T-helper 2 cell treated with Interferon-gamma antibody and Interleukin-4, amounts not matched to agents 5 μg/mL and 100 μg/mL, for 36 hours (primary cell): ENCODE data around the gene KIF1C.

Source experiments
- DNase-seq: peaks from one replicate; pipeline ENCODE4 v3.0.0; 2021; ENCODE audit warnings: low spot score
- H3K27ac Mint-ChIP-seq: one replicate; pipeline ENCODE4 v1.8.0; 2021; ENCODE audit warnings: mild to moderate bottlenecking, mixed read lengths
- H3K27me3 Mint-ChIP-seq: one replicate; pipeline ENCODE4 v1.8.0; 2021; ENCODE audit warnings: low read depth, mixed read lengths
- H3K36me3 Mint-ChIP-seq: one replicate; pipeline ENCODE4 v1.8.0; 2021; ENCODE audit warnings: low read depth, mixed read lengths
- H3K4me1 Mint-ChIP-seq: one replicate; pipeline ENCODE4 v1.8.0; 2021; ENCODE audit warnings: low read depth, mixed read lengths
- H3K4me3 Mint-ChIP-seq: one replicate; pipeline ENCODE4 v1.8.0; 2022; ENCODE audit warnings: mild to moderate bottlenecking, moderate library complexity, mixed read lengths
- H3K9me3 Mint-ChIP-seq: one replicate; pipeline ENCODE4 v1.8.0; 2021; ENCODE audit warnings: mixed read lengths

KIF1C gene

GRCh38 chr17:4997302-4998026 lies at the start of gene KIF1C, which contains the start of gene INCA1:
KIF1C (plus strand) TSS chr17:4997950; CDS start chr17:5000247, 2,297 bp downstream.
INCA1 (minus strand) TSS chr17:4997522; CDS start chr17:4994437, 3,085 bp downstream.
- no peaks in the 10 kb centered on the region for H3K27me3 Mint-ChIP-seq
- peaks cover 18% of the 10 kb centered on the region for H3K4me1 Mint-ChIP-seq
- peaks cover 11% of the 10 kb centered on the region for H3K36me3 Mint-ChIP-seq
- H3K4me3 Mint-ChIP-seq, result peak within 1 kb of the TSS; percentile 89
- peak; percentile 90 for DNase-seq
- peak within 1 kb of the TSS; percentile 72 for H3K27ac Mint-ChIP-seq
- no peaks in the 10 kb centered on the region for H3K9me3 Mint-ChIP-seq

- peaks cover 34% of the 10 kb centered on the region for H3K4me1 Mint-ChIP-seq
- DNase-seq, result peak; percentile 80
These were observed 49.4 kb upstream of the KIF1C start, which contains the start of gene PFN1 for GRCh38 chr17:4948166-4948930. PFN1 (minus strand) TSS chr17:4948530; CDS start chr17:4948394, 136 bp downstream.

GRCh38 chr17:4948931-4949320 lies 48.8 kb upstream of the KIF1C start:
- peak; percentile 84 for DNase-seq
- Mint-ChIP-seq H3K4me3 (peak overlapping the region; percentile 96), H3K36me3 (peaks cover 38% of the 10 kb centered on the region), H3K27ac (peak overlapping the region; percentile 96), H3K27me3 (no peaks in the 10 kb centered on the region), H3K4me1 (peaks cover 32% of the 10 kb centered on the region), H3K9me3 (no peaks in the 10 kb centered on the region)

More at GRCh38 chr17:4948166-4948930, 49.4 kb upstream of the KIF1C start, which contains the start of gene PFN1:
- Mint-ChIP-seq H3K9me3 (no peaks in the 10 kb centered on the region), H3K36me3 (peaks cover 40% of the 10 kb centered on the region), H3K27me3 (no peaks in the 10 kb centered on the region), H3K4me3 (peak within 1 kb of the TSS; percentile 96), H3K27ac (peak within 1 kb of the TSS; percentile 96)

GRCh38 chr17:4949321-4950074 lies 48.3 kb upstream of the KIF1C start:
- Mint-ChIP-seq H3K27me3 (no peaks in the 10 kb centered on the region), H3K4me1 (peaks cover 26% of the 10 kb centered on the region), H3K4me3 (peak overlapping the region; percentile 84), H3K27ac (peak overlapping the region; percentile 84), H3K9me3 (no peaks in the 10 kb centered on the region), H3K36me3 (peaks cover 33% of the 10 kb centered on the region)
- peak; percentile 76 for DNase-seq

- Mint-ChIP-seq H3K4me3 (peak overlapping the region; percentile 90), H3K36me3 (peaks cover 26% of the 10 kb centered on the region), H3K9me3 (no peaks in the 10 kb centered on the region), H3K27me3 (no peaks in the 10 kb centered on the region), H3K4me1 (peaks cover 20% of the 10 kb centered on the region), H3K27ac (peak overlapping the region; percentile 88)
- no peak for DNase-seq
These were observed 47.5 kb upstream of the KIF1C start for GRCh38 chr17:4950075-4950745.

- DNase-seq, result no peak
- H3K36me3 Mint-ChIP-seq, result peaks cover 20% of the 10 kb centered on the region
- H3K27me3 Mint-ChIP-seq, result no peaks in the 10 kb centered on the region
These were observed 47.0 kb upstream of the KIF1C start, which contains the start of gene ENO3 for GRCh38 chr17:4950746-4951204. ENO3 (plus strand) TSS chr17:4951119; CDS start chr17:4951830, 711 bp downstream.

GRCh38 chr17:4951486-4951885 lies 46.3 kb upstream of the KIF1C start:
- Mint-ChIP-seq H3K27ac (peak overlapping the region; percentile 88), H3K9me3 (no peaks in the 10 kb centered on the region), H3K36me3 (peaks cover 13% of the 10 kb centered on the region), H3K4me1 (peaks cover 16% of the 10 kb centered on the region), H3K4me3 (peak overlapping the region; percentile 90), H3K27me3 (no peaks in the 10 kb centered on the region)
- no peak for DNase-seq

More at GRCh38 chr17:4950746-4951204, 47.0 kb upstream of the KIF1C start, which contains the start of gene ENO3:
- Mint-ChIP-seq H3K27ac (peak within 1 kb of the TSS; percentile 88), H3K4me3 (peak within 1 kb of the TSS; percentile 90), H3K9me3 (no peaks in the 10 kb centered on the region), H3K4me1 (peaks cover 14% of the 10 kb centered on the region)

GRCh38 chr17:4953451-4953961 lies 44.2 kb upstream of the KIF1C start:
- Mint-ChIP-seq H3K4me3 (no peak overlapping the region), H3K36me3 (peaks cover 5% of the 10 kb centered on the region), H3K4me1 (peaks cover 19% of the 10 kb centered on the region), H3K27ac (no peak overlapping the region), H3K27me3 (no peaks in the 10 kb centered on the region), H3K9me3 (no peaks in the 10 kb centered on the region)
- no peak for DNase-seq

GRCh38 chr17:4955091-4955490 lies 42.7 kb upstream of the KIF1C start:
- no peak for DNase-seq
- H3K27ac Mint-ChIP-seq, result no peak overlapping the region
- H3K36me3 Mint-ChIP-seq, result peaks cover 8% of the 10 kb centered on the region
- H3K4me3 Mint-ChIP-seq, result no peak overlapping the region
- H3K27me3 Mint-ChIP-seq, result no peaks in the 10 kb centered on the region
- no peaks in the 10 kb centered on the region for H3K9me3 Mint-ChIP-seq
- H3K4me1 Mint-ChIP-seq, result peaks cover 17% of the 10 kb centered on the region

GRCh38 chr17:4956493-4957061 lies 41.2 kb upstream of the KIF1C start:
- no peak overlapping the region for H3K4me3 Mint-ChIP-seq
- H3K36me3 Mint-ChIP-seq, result peaks cover 10% of the 10 kb centered on the region
- DNase-seq, result no peak
- peaks cover 8% of the 10 kb centered on the region for H3K4me1 Mint-ChIP-seq
- H3K9me3 Mint-ChIP-seq, result no peaks in the 10 kb centered on the region
- H3K27ac Mint-ChIP-seq, result no peak overlapping the region
- no peaks in the 10 kb centered on the region for H3K27me3 Mint-ChIP-seq

- H3K36me3 Mint-ChIP-seq, result peaks cover 11% of the 10 kb centered on the region
- no peak for DNase-seq
- no peak overlapping the region for H3K4me3 Mint-ChIP-seq
- H3K27me3 Mint-ChIP-seq, result no peaks in the 10 kb centered on the region
- no peaks in the 10 kb centered on the region for H3K9me3 Mint-ChIP-seq
- H3K4me1 Mint-ChIP-seq, result peaks cover 6% of the 10 kb centered on the region
- no peak overlapping the region for H3K27ac Mint-ChIP-seq
These were observed 39.6 kb upstream of the KIF1C start for GRCh38 chr17:4958102-4958501.

GRCh38 chr17:4959261-4959965 lies 38.3 kb upstream of the KIF1C start:
- H3K4me3 Mint-ChIP-seq, result no peak overlapping the region
- H3K27ac Mint-ChIP-seq, result no peak overlapping the region
- no peaks in the 10 kb centered on the region for H3K27me3 Mint-ChIP-seq
- H3K4me1 Mint-ChIP-seq, result peaks cover 5% of the 10 kb centered on the region
- no peaks in the 10 kb centered on the region for H3K9me3 Mint-ChIP-seq
- H3K36me3 Mint-ChIP-seq, result peaks cover 11% of the 10 kb centered on the region
- no peak for DNase-seq
